T-helper 17 cell (primary cell): ENCODE data around the gene TUT1. TPM values are rescaled to one million over a fixed set of nuclear protein-coding genes. Genes with fewer than 3 reads are reported as not detected.
A peak's percentile ranks its signal among the peaks of the same experiment; 100 is the strongest.

ENCODE experiments used
- ATAC-seq: fragments of 150-1000 bp; cut with Tn5 transposase; 2 replicates; pipeline ENCODE4 v1.10.0; 2021; ENCODE audit warnings: mild to moderate bottlenecking, moderate library complexity
- DNase-seq, 3 donors: peaks; one replicate each; pipeline versions ENCODE4 v3.0.0 to v3.0.0-alpha.2; 2020 to 2021
- H3K9me3 ChIP-seq: one replicate; pipeline ENCODE4 v1.7.0; 2013; ENCODE audit warnings: low read length, mild to moderate bottlenecking; ENCODE audit not compliant: control insufficient read depth, poor library complexity, severe bottlenecking
- H3K27ac Mint-ChIP-seq: one replicate; pipeline ENCODE4 v1.8.0; 2022; ENCODE audit warnings: mild to moderate bottlenecking, moderate library complexity, mixed read lengths
- H3K27me3 Mint-ChIP-seq: one replicate; pipeline ENCODE4 v1.8.0; 2022; ENCODE audit warnings: mixed read lengths
- H3K36me3 Mint-ChIP-seq: one replicate; pipeline ENCODE4 v1.8.0; 2022; ENCODE audit warnings: low read depth, mixed read lengths
- H3K4me1 Mint-ChIP-seq: one replicate; pipeline ENCODE4 v1.8.0; 2022; ENCODE audit warnings: mild to moderate bottlenecking, mixed read lengths
- H3K4me3 Mint-ChIP-seq: one replicate; pipeline ENCODE4 v1.8.0; 2022; ENCODE audit warnings: mild to moderate bottlenecking, moderate library complexity, mixed read lengths
- total RNA-seq, 4 donors: library from RNA in 2 of 4; stranded (reverse) in 2 of 4; gene quantifications; one replicate each; pipeline ENCODE4 v1.2.3 and lab custom pipeline; 2022 to 2026

TUT1 gene
- total RNA-seq, 2 donors from 2014 or later: 20.9 to 23.2 TPM

DNA sequence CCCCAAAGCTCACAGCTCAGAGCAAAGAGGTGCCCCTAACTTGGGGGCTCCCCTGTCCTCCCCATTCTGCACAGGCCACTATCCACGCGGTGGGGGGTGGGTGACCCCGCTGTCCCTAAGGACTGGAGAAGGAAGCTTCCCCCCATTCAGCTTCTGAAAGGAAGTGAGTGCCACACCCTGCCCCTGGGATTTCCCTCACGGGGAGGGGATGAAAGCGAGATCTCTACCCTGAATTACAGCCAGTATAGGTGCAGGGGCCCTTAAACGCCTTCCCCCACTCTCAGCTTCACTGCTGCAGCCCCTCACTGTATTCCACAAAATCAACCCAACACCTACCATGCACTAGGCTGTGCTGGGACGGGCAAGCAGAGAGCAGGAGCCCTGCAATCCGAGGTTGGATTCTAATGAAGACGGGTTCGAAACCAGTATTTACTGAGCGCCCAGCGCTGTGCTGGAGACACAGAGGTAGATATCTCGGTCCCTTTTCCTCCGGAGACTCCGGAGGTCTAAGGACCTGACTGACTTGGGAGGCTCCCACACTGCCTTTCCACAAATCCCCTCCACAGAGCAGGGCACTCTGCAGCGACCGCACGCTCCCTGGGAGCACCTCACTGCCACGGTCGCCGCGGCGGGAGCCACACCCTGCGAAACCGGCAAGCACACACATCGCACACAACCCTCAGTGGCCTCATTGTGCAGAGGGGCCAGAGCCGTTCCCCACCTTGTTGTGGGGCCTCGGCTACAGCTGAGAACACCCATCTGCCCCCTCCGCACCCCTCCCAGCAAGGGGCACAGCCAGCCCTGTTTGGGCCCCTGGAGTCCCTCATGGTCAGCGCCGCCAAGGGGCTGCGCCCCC is 46.5 kb downstream of the TUT1 start:
- no peaks in the 10 kb centered on the region for H3K27me3 Mint-ChIP-seq
- H3K4me3 Mint-ChIP-seq: peak overlapping the region; percentile 98
- peaks cover 7% of the 10 kb centered on the region for H3K36me3 Mint-ChIP-seq
- H3K9me3 ChIP-seq: no peaks in the 10 kb centered on the region
- peak; percentile 18 for ATAC-seq
- DNase-seq: no peak
- H3K4me1 Mint-ChIP-seq: peaks cover 56% of the 10 kb centered on the region
- H3K27ac Mint-ChIP-seq: peak overlapping the region; percentile 100

GRCh38 chr11:62543680-62544444 is 47.5 kb downstream of the TUT1 start:
- Mint-ChIP-seq H3K4me3 (peak overlapping the region; percentile 98), H3K27ac (peak overlapping the region; percentile 100), H3K36me3 (peaks cover 7% of the 10 kb centered on the region), H3K4me1 (peaks cover 60% of the 10 kb centered on the region), H3K27me3 (no peaks in the 10 kb centered on the region)
- no peaks in the 10 kb centered on the region for H3K9me3 ChIP-seq
- DNase-seq: no peak
- ATAC-seq: no peak

- ATAC-seq (peak; percentile 44), DNase-seq (peak; percentile 62 to 68 (median 68))
- H3K9me3 ChIP-seq: no peaks in the 10 kb centered on the region
- H3K27ac Mint-ChIP-seq: peak overlapping the region; percentile 100
- peaks cover 62% of the 10 kb centered on the region for H3K4me1 Mint-ChIP-seq
- H3K36me3 Mint-ChIP-seq: peaks cover 7% of the 10 kb centered on the region
- peak overlapping the region; percentile 98 for H3K4me3 Mint-ChIP-seq
- no peaks in the 10 kb centered on the region for H3K27me3 Mint-ChIP-seq
Observed at GRCh38 chr11:62542750-62543567, 48.4 kb downstream of the TUT1 start.

- DNase-seq: no peak
- Mint-ChIP-seq H3K4me3 (peak overlapping the region; percentile 98), H3K27me3 (no peaks in the 10 kb centered on the region)
Observed at GRCh38 chr11:62542111-62542745, 49.1 kb downstream of the TUT1 start.

DNA sequence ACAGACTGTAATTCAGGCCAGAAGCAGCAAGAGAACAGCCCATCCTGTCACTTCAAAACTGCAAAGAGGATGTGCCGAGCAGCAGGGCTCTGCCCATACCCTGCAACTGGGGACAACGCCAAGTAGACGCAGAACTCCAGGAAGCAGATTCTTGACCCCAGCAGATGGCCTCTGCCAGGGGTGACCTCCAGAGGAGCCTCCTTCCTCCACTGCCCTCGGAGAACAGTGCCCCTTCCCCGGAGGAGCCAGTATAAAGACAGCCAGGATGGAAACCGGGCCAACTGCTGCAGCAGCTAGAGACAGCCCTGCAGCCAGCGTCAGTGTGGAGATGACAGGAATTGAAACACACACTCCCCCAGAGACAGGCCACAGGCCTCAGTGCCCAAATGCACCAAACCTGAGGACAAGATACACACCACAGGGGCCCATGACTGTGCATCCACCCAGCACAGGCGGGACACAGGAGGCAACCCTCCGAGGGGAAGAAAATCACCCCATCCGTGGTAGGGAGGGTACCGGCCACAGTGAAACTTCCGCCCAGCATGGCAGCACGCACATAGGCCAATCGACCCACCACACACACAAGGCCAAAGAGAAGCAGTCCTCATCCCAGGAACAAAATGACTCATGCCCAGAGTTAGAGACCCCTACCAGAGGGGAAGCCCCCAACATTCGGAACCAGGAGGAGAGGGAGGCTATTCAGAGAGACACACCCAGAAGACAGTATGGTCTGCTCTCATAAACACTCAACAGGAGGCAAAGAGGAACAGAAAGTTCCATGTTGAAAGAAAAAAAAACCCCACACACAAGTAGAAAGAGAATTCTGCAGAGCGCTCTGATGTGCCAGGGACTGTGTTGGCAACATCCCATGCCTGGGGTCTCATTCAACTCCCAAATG is 50.3 kb downstream of the TUT1 start:
- DNase-seq: no peak
- Mint-ChIP-seq H3K27ac (peak overlapping the region; percentile 100), H3K27me3 (no peaks in the 10 kb centered on the region), H3K4me3 (peak overlapping the region; percentile 98), H3K36me3 (peaks cover 10% of the 10 kb centered on the region), H3K4me1 (peaks cover 62% of the 10 kb centered on the region)
- peak; percentile 2 for ATAC-seq
- no peaks in the 10 kb centered on the region for H3K9me3 ChIP-seq

More at GRCh38 chr11:62542111-62542745, 49.1 kb downstream of the TUT1 start:
- H3K4me1 Mint-ChIP-seq: peaks cover 59% of the 10 kb centered on the region
- peaks cover 7% of the 10 kb centered on the region for H3K36me3 Mint-ChIP-seq
- H3K27ac Mint-ChIP-seq: peak overlapping the region; percentile 100
- H3K9me3 ChIP-seq: no peaks in the 10 kb centered on the region
- no peak for ATAC-seq

- Mint-ChIP-seq H3K27me3 (no peaks in the 10 kb centered on the region), H3K4me3 (peak overlapping the region; percentile 98), H3K4me1 (peaks cover 70% of the 10 kb centered on the region), H3K36me3 (peaks cover 9% of the 10 kb centered on the region), H3K27ac (peak overlapping the region; percentile 100)
- no peaks in the 10 kb centered on the region for H3K9me3 ChIP-seq
- ATAC-seq: no peak
- peak in 1 of 3 donors; percentile 37 for DNase-seq
Observed at GRCh38 chr11:62539238-62539925, 51.9 kb downstream of the TUT1 start.

GRCh38 chr11:62538470-62539237 is 52.7 kb downstream of the TUT1 start:
- peaks cover 72% of the 10 kb centered on the region for H3K4me1 Mint-ChIP-seq
- peak overlapping the region; percentile 100 for H3K27ac Mint-ChIP-seq

GRCh38 chr11:62536301-62536957 is 54.9 kb downstream of the TUT1 start:
- no peaks in the 10 kb centered on the region for H3K9me3 ChIP-seq
- no peak for ATAC-seq
- no peaks in the 10 kb centered on the region for H3K27me3 Mint-ChIP-seq
- H3K27ac Mint-ChIP-seq: peak overlapping the region; percentile 100
- peaks cover 67% of the 10 kb centered on the region for H3K4me1 Mint-ChIP-seq
- peaks cover 11% of the 10 kb centered on the region for H3K36me3 Mint-ChIP-seq
- DNase-seq: no peak
- H3K4me3 Mint-ChIP-seq: peak overlapping the region; percentile 85

More at GRCh38 chr11:62538470-62539237, 52.7 kb downstream of the TUT1 start:
- no peak for DNase-seq
- peak overlapping the region; percentile 98 for H3K4me3 Mint-ChIP-seq
- no peak for ATAC-seq
- peaks cover 13% of the 10 kb centered on the region for H3K36me3 Mint-ChIP-seq
- no peaks in the 10 kb centered on the region for H3K9me3 ChIP-seq
- H3K27me3 Mint-ChIP-seq: no peaks in the 10 kb centered on the region

DNA sequence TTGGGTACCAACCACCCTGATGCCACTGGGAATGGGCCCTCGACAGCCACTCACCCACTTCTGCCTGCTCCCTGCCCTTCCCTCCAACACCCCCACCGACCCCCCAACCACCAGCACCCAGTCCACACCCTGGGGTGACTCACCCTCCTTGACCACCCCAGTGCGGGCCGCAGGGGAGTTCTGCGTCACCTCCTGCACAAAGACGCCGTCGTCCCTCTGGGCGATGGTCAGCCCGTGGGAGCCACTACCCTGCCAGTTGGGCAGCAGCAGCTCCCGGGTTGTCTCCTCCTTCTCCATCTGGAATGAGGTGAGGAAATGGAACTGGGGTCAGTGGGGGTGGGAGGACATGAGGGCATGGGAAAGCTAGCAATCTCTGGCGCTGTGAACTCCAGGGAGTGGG is 55.5 kb downstream of the TUT1 start:
- Mint-ChIP-seq H3K27ac (peak overlapping the region; percentile 100), H3K4me1 (peaks cover 67% of the 10 kb centered on the region), H3K36me3 (peaks cover 11% of the 10 kb centered on the region), H3K4me3 (peak overlapping the region; percentile 85), H3K27me3 (no peaks in the 10 kb centered on the region)
- DNase-seq (no peak), ATAC-seq (peak; percentile 2)
- no peaks in the 10 kb centered on the region for H3K9me3 ChIP-seq

GRCh38 chr11:62534779-62535545 is 56.4 kb downstream of the TUT1 start:
- Mint-ChIP-seq H3K27me3 (no peaks in the 10 kb centered on the region), H3K4me3 (peak overlapping the region; percentile 85), H3K4me1 (peaks cover 69% of the 10 kb centered on the region), H3K27ac (peak overlapping the region; percentile 100), H3K36me3 (peaks cover 11% of the 10 kb centered on the region)
- no peaks in the 10 kb centered on the region for H3K9me3 ChIP-seq
- no peak for DNase-seq
- no peak for ATAC-seq
